Measurements from ENCODE around the gene DUOXA1. TPM values are rescaled to one million over a fixed set of nuclear protein-coding genes. Genes with fewer than 3 reads are reported as not detected.

Gene DUOXA1
- total and polyA plus RNA-seq, 9 of the 15 experiments (the other 6 are each of a cell fraction or from before 2014, with no cell fraction given) = 0.17 to 0.74 (median 0.24) TPM; not detected in 6

DNA sequence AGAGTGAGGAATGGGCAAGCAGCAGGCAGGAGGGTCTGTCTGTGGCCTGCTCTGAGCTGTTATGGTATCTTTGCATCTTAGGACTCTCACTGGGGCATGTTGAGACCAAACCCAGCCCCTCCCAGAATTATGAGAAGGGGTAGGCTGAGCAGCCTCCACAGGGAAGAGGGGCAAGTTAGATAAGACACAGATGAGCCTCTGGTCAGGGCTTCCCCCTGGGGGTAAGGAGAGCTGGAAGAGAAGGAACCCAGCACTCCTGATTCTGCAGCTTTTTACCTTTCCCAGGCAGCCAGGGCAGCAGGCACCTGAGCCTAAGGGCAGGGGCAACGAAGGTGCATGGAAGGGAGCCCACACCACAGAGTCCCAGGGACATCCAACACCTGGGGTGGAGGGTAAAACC is 19.4 kb upstream of the DUOXA1 start:
- POLR2A ChIA-PET = no interaction called here
- BruUV-seq (replicated peaks) = no TSS peak
- CTCF ChIA-PET (ENCODE audit: low intra/inter-chr PET ratio) = no interaction called here
- Histone ChIP-seq H3K4me1 (replicated peaks in 1 of 2; ENCODE audit: control insufficient read depth in 2 of 2, insufficient read depth in 2 of 2, low read length in 2 of 2) (peaks cover 0 to 6% of the 10 kb centered on the region in 2 experiments; a peak in 1 of 5 replicates), H3K79me2 (ENCODE audit: control insufficient read depth, insufficient read depth, low read length) (no peaks in the 10 kb centered on the region), H3K27ac (ENCODE audit: extremely low read depth, low read depth, low read length) (no peak overlapping the region), H4K20me1 (replicated peaks; ENCODE audit: control insufficient read depth, insufficient read depth, low read length) (peaks cover 1% of the 10 kb centered on the region; the same call in 1 of the 2 replicates), H3K9me1 (ENCODE audit: control insufficient read depth, insufficient read depth, low read length) (no peaks in the 10 kb centered on the region), H2AFZ (ENCODE audit: low read depth, low read length) (no peak overlapping the region), H3K9ac (ENCODE audit: insufficient read depth in 1 of 2, low read depth in 2 of 2, low read length in 2 of 2) (no peak overlapping the region), H3K36me3 (ENCODE audit: control insufficient read depth, insufficient read depth, low read length) (no peaks in the 10 kb centered on the region), H3K9me3 (replicated peaks; ENCODE audit: control insufficient read depth, insufficient read depth, low read depth, low read length) (no peaks in the 10 kb centered on the region), H3K4me3 (no peak overlapping the region), H3K4me2 (ENCODE audit: insufficient read depth, low read length) (no peak overlapping the region), H3K27me3 (ENCODE audit: control insufficient read depth in 2 of 2, insufficient read depth in 2 of 2, low read length in 2 of 2) (peaks cover 14 to 33% of the 10 kb centered on the region in 2 experiments)
- 0% methylated on average over 1 of the region's 1 CpG for WGBS (ENCODE audit: insufficient coverage, low coverage, missing lambda C conversion rate)
- TF ChIP-seq ZFP91 (CRISPR knock-in tag; IDR thresholded peaks at IDR 0.05) (no peak), TCF15 (CRISPR knock-in tag; IDR thresholded peaks at IDR 0.05) (no peak)
- intact Hi-C loops (cut with micrococcal nuclease) = no loop called here
- no peak for ATAC-seq
- in situ Hi-C loops (cut with MboI) = no loop called here
- no peak for DNase-seq (ENCODE audit: extremely low read depth in 1 of 4, low spot score in 3 of 4)
- FAIRE-seq = no peak
